Karpas-422 (cell line): Measurements from ENCODE around the gene TBC1D16. TPM values are rescaled to one million over a fixed set of nuclear protein-coding genes. Genes with fewer than 3 reads are reported as not detected.

Experiments
- DNase-seq: peaks from one replicate; pipeline ENCODE4 v3.0.0-alpha.2; 2015
- H2AFZ ChIP-seq: fragments of 200-600 bp; sonication (generic); 2 replicates; pipeline ENCODE4 v1.6.1; 2014; ENCODE audit warnings: antibody characterized with exemption, low read length, mixed read lengths
- H3K27ac ChIP-seq: fragments of 200-600 bp; sonication (generic); 2 replicates; pipeline ENCODE4 v1.5.1; 2014; ENCODE audit warnings: mild to moderate bottlenecking, low read length, moderate library complexity
- H3K27me3 ChIP-seq: fragments of 200-600 bp; sonication (generic); 2 replicates; pipeline ENCODE4 v1.6.1; 2014; ENCODE audit warnings: low read length, mixed read lengths
- H3K36me3 ChIP-seq: fragments of 200-600 bp; sonication (generic); 2 replicates; pipeline ENCODE4 v1.6.1; 2014; ENCODE audit warnings: low read length, mixed read lengths; ENCODE audit not compliant: insufficient read depth
- H3K4me1 ChIP-seq: fragments of 200-600 bp; sonication (generic); 2 replicates; pipeline ENCODE4 v1.6.1; 2014; ENCODE audit warnings: mild to moderate bottlenecking, low read length, mixed read lengths
- H3K4me2 ChIP-seq: fragments of 200-600 bp; sonication (generic); 2 replicates; pipeline ENCODE4 v1.6.1; 2014; ENCODE audit warnings: low read length, low read depth, mild to moderate bottlenecking; ENCODE audit not compliant: poor library complexity, severe bottlenecking
- H3K4me3 ChIP-seq: fragments of 200-600 bp; sonication (generic); 2 replicates; pipeline ENCODE4 v1.5.1; 2014; ENCODE audit warnings: mild to moderate bottlenecking, antibody characterized with exemption, low read length, mixed read lengths
- H3K79me2 ChIP-seq: fragments of 200-600 bp; sonication (generic); 2 replicates; pipeline ENCODE4 v1.6.1; 2014; ENCODE audit warnings: mild to moderate bottlenecking, low read length, mixed read lengths
- H3K9ac ChIP-seq: fragments of 200-600 bp; sonication (generic); 2 replicates; pipeline ENCODE4 v1.6.0; 2014; ENCODE audit warnings: low read length
- H3K9me2 ChIP-seq: fragments of 200-600 bp; sonication (generic), shearing (Covaris generic); replicated peaks from 2 replicates; pipeline ENCODE4 v1.6.0; 2014; ENCODE audit warnings: mild to moderate bottlenecking, low read length, moderate library complexity; ENCODE audit not compliant: insufficient read depth
- H3K9me3 ChIP-seq: fragments of 300-700, 200-600 bp; sonication (generic); 2 replicates; pipeline ENCODE4 v1.6.1; 2014; ENCODE audit warnings: low read length, mixed read lengths
- H4K20me1 ChIP-seq: fragments of 200-600 bp; sonication (generic); 2 replicates; pipeline ENCODE4 v1.6.1; 2014; ENCODE audit warnings: mild to moderate bottlenecking, antibody characterized with exemption, low read length, low read depth; ENCODE audit not compliant: insufficient read depth
- total RNA-seq: library from RNA; depleted of rRNA; stranded (reverse); fragments of >200 nt; shearing (Covaris generic); gene quantifications from 2 replicates; pipeline ENCODE4 v1.2.3, GENCODE V29; 2014; ENCODE audit warnings: low replicate concordance

The TBC1D16 gene
- total RNA-seq, 1 experiment from 2014 or later, result 0.22 TPM

DNA sequence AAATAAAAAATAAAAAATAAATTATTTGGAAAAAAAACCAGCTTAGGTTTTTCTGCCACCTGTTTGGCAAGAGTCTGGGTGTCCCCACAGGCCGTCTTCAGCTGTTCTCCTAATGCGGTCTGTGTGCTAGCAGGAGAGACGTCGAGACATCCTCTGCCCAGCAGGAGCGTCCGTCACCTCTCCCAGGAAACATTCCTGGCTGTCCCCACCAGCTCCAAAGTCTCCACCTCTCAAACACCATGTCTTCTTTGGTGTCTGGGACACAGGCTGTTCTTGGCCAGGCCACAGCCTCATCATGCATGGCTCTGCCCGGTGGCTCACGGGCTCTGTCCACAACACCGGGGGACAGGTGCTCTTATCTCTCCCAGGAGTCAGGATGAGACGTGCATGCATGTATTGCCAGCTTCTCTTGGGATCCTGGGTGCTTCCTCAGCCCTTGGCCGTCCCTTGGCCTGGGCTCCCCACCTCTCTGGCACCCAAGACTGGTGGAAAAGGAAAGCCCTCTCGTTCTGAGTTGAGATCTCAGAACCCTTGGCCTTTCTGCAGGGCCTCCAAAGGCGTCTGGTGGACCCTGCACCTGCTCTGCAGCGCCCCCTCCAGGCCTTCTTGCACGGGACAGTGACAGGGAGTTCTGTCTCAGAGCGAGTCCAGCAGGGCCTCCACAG lies 111.6 kb downstream of the TBC1D16 start:
- H3K27ac ChIP-seq, result no peak overlapping the region
- H3K4me1 ChIP-seq, result no peaks in the 10 kb centered on the region
- no peaks in the 10 kb centered on the region for H4K20me1 ChIP-seq
- no peaks in the 10 kb centered on the region for H3K79me2 ChIP-seq
- no peak overlapping the region for H3K4me3 ChIP-seq
- no peaks in the 10 kb centered on the region for H3K27me3 ChIP-seq
- H2AFZ ChIP-seq, result no peak overlapping the region
- H3K9ac ChIP-seq, result no peak overlapping the region
- DNase-seq, result peak; percentile 86
- H3K36me3 ChIP-seq, result no peaks in the 10 kb centered on the region
- H3K4me2 ChIP-seq, result no peak overlapping the region
- H3K9me2 ChIP-seq, result no peaks in the 10 kb centered on the region
- no peaks in the 10 kb centered on the region for H3K9me3 ChIP-seq

- H3K4me1 ChIP-seq, result no peaks in the 10 kb centered on the region
- H3K4me2 ChIP-seq, result no peak overlapping the region
- no peaks in the 10 kb centered on the region for H3K9me3 ChIP-seq
- no peak overlapping the region for H3K4me3 ChIP-seq
- no peaks in the 10 kb centered on the region for H4K20me1 ChIP-seq
- no peaks in the 10 kb centered on the region for H3K79me2 ChIP-seq
- H2AFZ ChIP-seq, result no peak overlapping the region
- no peak overlapping the region for H3K9ac ChIP-seq
- DNase-seq, result no peak
- H3K36me3 ChIP-seq, result no peaks in the 10 kb centered on the region
- H3K27ac ChIP-seq, result no peak overlapping the region
- H3K27me3 ChIP-seq, result no peaks in the 10 kb centered on the region
- H3K9me2 ChIP-seq, result no peaks in the 10 kb centered on the region
Observed at GRCh38 chr17:79922798-79923197, 112.9 kb downstream of the TBC1D16 start.

GRCh38 chr17:79922116-79922601 lies 113.5 kb downstream of the TBC1D16 start:
- Histone ChIP-seq H3K27ac (no peak overlapping the region), H4K20me1 (no peaks in the 10 kb centered on the region), H2AFZ (no peak overlapping the region), H3K36me3 (no peaks in the 10 kb centered on the region), H3K4me1 (no peaks in the 10 kb centered on the region), H3K4me3 (no peak overlapping the region), H3K4me2 (no peak overlapping the region), H3K79me2 (no peaks in the 10 kb centered on the region), H3K27me3 (no peaks in the 10 kb centered on the region), H3K9me2 (no peaks in the 10 kb centered on the region), H3K9me3 (no peaks in the 10 kb centered on the region), H3K9ac (no peak overlapping the region)
- DNase-seq, result no peak

GRCh38 chr17:79921411-79922115 lies 114.1 kb downstream of the TBC1D16 start:
- no peaks in the 10 kb centered on the region for H3K4me1 ChIP-seq
- no peaks in the 10 kb centered on the region for H3K27me3 ChIP-seq
- no peak overlapping the region for H3K4me2 ChIP-seq
- no peaks in the 10 kb centered on the region for H3K79me2 ChIP-seq
- no peak overlapping the region for H3K27ac ChIP-seq
- no peaks in the 10 kb centered on the region for H3K9me2 ChIP-seq
- H3K9ac ChIP-seq, result no peak overlapping the region
- H4K20me1 ChIP-seq, result no peaks in the 10 kb centered on the region
- DNase-seq, result no peak
- H2AFZ ChIP-seq, result no peak overlapping the region
- H3K36me3 ChIP-seq, result no peaks in the 10 kb centered on the region
- no peaks in the 10 kb centered on the region for H3K9me3 ChIP-seq
- no peak overlapping the region for H3K4me3 ChIP-seq

DNA sequence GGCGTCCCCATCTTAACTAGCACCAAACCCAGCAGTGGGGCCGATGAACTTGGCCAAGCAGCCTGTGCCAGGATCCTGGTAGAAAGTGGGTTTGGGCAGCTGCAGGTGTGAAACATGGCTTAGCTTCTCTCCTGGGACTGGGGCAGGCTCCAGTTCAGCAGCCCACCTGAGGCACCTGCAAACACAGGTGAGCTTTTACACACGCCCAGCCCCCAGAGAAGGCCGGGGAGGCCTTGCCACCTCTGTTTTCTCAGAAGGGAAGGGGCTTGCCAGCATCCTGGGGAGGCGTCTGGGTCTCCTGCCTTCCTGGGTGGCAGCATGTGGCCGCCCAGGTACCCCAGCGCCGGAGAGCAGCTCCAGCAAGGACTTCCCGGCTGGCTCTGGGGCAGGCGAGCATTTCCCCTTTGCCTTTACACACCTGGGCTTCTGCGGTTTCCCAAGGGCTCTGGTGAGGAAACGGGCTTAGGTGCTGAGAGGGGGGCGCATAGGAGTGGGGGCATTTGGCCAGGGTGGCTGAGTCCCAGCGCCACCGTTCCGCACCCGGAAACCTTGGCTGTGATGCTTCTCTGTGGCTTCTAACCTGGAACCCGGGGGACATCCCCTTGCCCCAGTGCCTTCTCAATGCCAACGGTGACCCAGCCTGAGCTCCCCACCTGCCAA lies 114.8 kb downstream of the TBC1D16 start:
- no peaks in the 10 kb centered on the region for H3K36me3 ChIP-seq
- no peak overlapping the region for H3K4me3 ChIP-seq
- H3K27me3 ChIP-seq, result no peaks in the 10 kb centered on the region
- H3K9me2 ChIP-seq, result no peaks in the 10 kb centered on the region
- no peaks in the 10 kb centered on the region for H3K4me1 ChIP-seq
- no peak for DNase-seq
- H3K9me3 ChIP-seq, result no peaks in the 10 kb centered on the region
- no peaks in the 10 kb centered on the region for H4K20me1 ChIP-seq
- H3K4me2 ChIP-seq, result no peak overlapping the region
- no peak overlapping the region for H3K27ac ChIP-seq
- H3K79me2 ChIP-seq, result no peaks in the 10 kb centered on the region
- H3K9ac ChIP-seq, result no peak overlapping the region
- no peak overlapping the region for H2AFZ ChIP-seq

DNA sequence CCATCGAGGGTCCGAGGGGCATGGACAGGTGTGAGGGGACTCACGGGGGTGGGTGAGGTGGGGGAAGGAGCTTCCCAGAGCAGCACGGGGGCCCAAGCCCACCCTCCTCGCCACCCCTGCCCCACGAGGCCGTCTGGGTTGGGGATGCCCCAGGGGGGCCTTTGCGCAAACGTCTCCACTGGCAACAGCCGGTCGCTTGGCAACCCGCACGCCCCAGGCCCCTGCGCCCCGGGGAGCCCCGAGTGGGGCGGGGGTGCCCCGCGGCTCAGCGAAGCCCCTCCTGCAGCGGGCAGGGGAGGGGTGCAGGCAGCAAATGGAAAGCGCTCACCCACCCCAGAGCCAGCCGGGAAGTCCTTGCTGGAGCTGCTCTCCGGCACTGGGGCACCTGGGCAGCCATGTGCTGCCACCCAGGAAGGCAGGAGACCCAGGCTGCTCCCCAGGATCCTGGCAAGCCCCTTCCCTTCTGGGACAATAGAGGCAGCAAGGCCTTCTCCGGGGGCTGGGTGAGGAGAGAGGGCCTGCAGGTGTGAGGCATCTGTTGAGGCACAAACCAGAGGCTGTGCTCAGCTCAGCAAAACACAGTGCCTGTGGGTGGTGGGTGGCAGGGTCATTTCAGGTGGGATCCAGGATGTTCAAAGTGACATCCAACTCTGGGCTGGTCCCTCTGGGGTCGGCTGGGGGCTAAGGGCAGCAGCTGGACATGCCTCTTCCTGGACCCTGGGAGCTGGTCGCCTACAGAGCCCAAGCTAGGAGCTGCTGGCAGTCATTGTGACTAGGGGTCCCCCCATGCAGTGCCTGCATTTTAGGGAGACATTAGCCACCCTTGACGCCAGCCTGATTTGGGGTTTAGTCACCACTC lies 115.6 kb downstream of the TBC1D16 start:
- H3K9ac ChIP-seq, result no peak overlapping the region
- H3K27me3 ChIP-seq, result no peaks in the 10 kb centered on the region
- H3K79me2 ChIP-seq, result no peaks in the 10 kb centered on the region
- H2AFZ ChIP-seq, result no peak overlapping the region
- H3K4me2 ChIP-seq, result no peak overlapping the region
- no peaks in the 10 kb centered on the region for H3K9me3 ChIP-seq
- H3K36me3 ChIP-seq, result no peaks in the 10 kb centered on the region
- H3K27ac ChIP-seq, result no peak overlapping the region
- no peaks in the 10 kb centered on the region for H4K20me1 ChIP-seq
- no peaks in the 10 kb centered on the region for H3K9me2 ChIP-seq
- no peak overlapping the region for H3K4me3 ChIP-seq
- no peak for DNase-seq
- H3K4me1 ChIP-seq, result no peaks in the 10 kb centered on the region

GRCh38 chr17:79919164-79919585 lies 116.5 kb downstream of the TBC1D16 start:
- H3K36me3 ChIP-seq, result no peaks in the 10 kb centered on the region
- H3K9me2 ChIP-seq, result no peaks in the 10 kb centered on the region
- no peak overlapping the region for H2AFZ ChIP-seq
- no peaks in the 10 kb centered on the region for H3K27me3 ChIP-seq
- H3K9me3 ChIP-seq, result no peaks in the 10 kb centered on the region
- H4K20me1 ChIP-seq, result no peaks in the 10 kb centered on the region
- DNase-seq, result no peak
- no peaks in the 10 kb centered on the region for H3K79me2 ChIP-seq
- H3K4me2 ChIP-seq, result no peak overlapping the region
- H3K9ac ChIP-seq, result no peak overlapping the region
- H3K27ac ChIP-seq, result no peak overlapping the region
- no peaks in the 10 kb centered on the region for H3K4me1 ChIP-seq
- no peak overlapping the region for H3K4me3 ChIP-seq
